Body of pancreas (tissue), 4 donors: ENCODE results near the gene NOVA1. TPM values are rescaled to one million over a fixed set of nuclear protein-coding genes. Genes with fewer than 3 reads are reported as not detected.

Experiments
- ATAC-seq: fragments of 150-250 bp; one replicate; pipeline ENCODE4 v1.9.1; 2016
- DNase-seq, 4 donors: peaks; one replicate each; pipeline ENCODE4 v3.0.0-alpha.2; 2019
- H3K27ac ChIP-seq, 4 donors: fragments of 200-600 bp; sonication (generic); 1 replicate in 3 of 4; 2 replicates in 1 of 4; pipeline versions ENCODE4 v1.5.1 to v1.6.1; 2016 to 2019; ENCODE audit warnings: mild to moderate bottlenecking in 1 of 4, mixed read lengths in 1 of 4, moderate library complexity in 1 of 4
- H3K27me3 ChIP-seq, 2 donors: fragments of 200-600 bp; sonication (generic); one replicate each; pipeline ENCODE4 v1.6.0; 2016; ENCODE audit warnings: mild to moderate bottlenecking in 1 of 2
- H3K36me3 ChIP-seq, 2 donors: fragments of 200-600 bp; sonication (generic); replicated peaks in 1 of 2; 2 replicates each; pipeline ENCODE4 v1.5.1; 2016; ENCODE audit warnings: low read depth in 2 of 2; ENCODE audit not compliant: insufficient read depth in 1 of 2
- H3K4me1 ChIP-seq: fragments of 200-600 bp; sonication (generic); one replicate; pipeline ENCODE4 v1.6.0; 2016
- H3K4me3 ChIP-seq, 2 donors: fragments of 200-600 bp; sonication (generic); 1 replicate in 1 of 2; 2 replicates in 1 of 2; pipeline ENCODE4 v1.5.1; 2016 to 2019
- H3K9me3 ChIP-seq, 3 donors: fragments of 200-600 bp; sonication (generic); 1 replicate in 2 of 3; 2 replicates in 1 of 3; pipeline ENCODE4 v1.5.1; 2016
- CTCF ChIP-seq, 7 experiments: fragments of 450-650 bp in 4 of 7; fragments of 200-600 bp in 3 of 7; sonication (generic) in 3 of 7; IDR thresholded peaks; one replicate each; pipeline ENCODE4 v1.5.1; 2016 to 2019; ENCODE audit warnings: antibody characterized with exemption in 7 of 7
- POLR2A ChIP-seq, 3 donors: fragments of 450-650 bp; IDR thresholded peaks; one replicate each; pipeline ENCODE4 v1.6.1; 2016; ENCODE audit warnings: antibody characterized with exemption in 3 of 3, mild to moderate bottlenecking in 2 of 3
- WGBS, 2 donors: methylation state at CpG; one replicate each; pipeline ENCODE4 v1.1.5; 2017; 5-methylcytosine and 5-hydroxymethylcytosine counted together
- intact Hi-C: fragments of 100-400 bp; cut with DNase I; formaldehyde crosslinking; loops from one replicate; pipeline ENCODE4 v1.15.1; 2023
- total RNA-seq, 2 donors: library from RNA; depleted of rRNA; stranded (reverse); fragments of >200 nt; gene quantifications; one replicate each; pipeline ENCODE4 v1.1.0, GENCODE V29; 2016

NOVA1 gene
- total RNA-seq, 2 donors from 2014 or later: 0.78 to 6.9 TPM

GRCh38 chr14:26478967-26479366 is 118.9 kb downstream of the NOVA1 start:
- ATAC-seq (no peak), DNase-seq (no peak)
- Histone ChIP-seq H3K9me3 (no peaks in the 10 kb centered on the region), H3K27me3 (no peaks in the 10 kb centered on the region), H3K4me1 (no peaks in the 10 kb centered on the region), H3K36me3 (no peaks in the 10 kb centered on the region), H3K27ac (no peak overlapping the region), H3K4me3 (no peak overlapping the region)
- no peak for TF ChIP-seq CTCF (IDR thresholded peaks at IDR 0.05)
- no peak for TF ChIP-seq POLR2A (IDR thresholded peaks at IDR 0.05)
- 88 to 92% methylated on average over 4 of the region's 4 CpGs for WGBS, 2 donors
- intact Hi-C loops: no loop called here

GRCh38 chr14:26466862-26467261 is 131.0 kb downstream of the NOVA1 start:
- 35 to 45% methylated on average over 1 of the region's 1 CpG for WGBS, 2 donors
- H3K36me3 ChIP-seq: no peaks in the 10 kb centered on the region
- H3K9me3 ChIP-seq: no peaks in the 10 kb centered on the region
- no peaks in the 10 kb centered on the region for H3K4me1 ChIP-seq
- no peak overlapping the region for H3K27ac ChIP-seq
- intact Hi-C loops: no loop called here
- DNase-seq: no peak
- H3K27me3 ChIP-seq: no peaks in the 10 kb centered on the region
- no peak overlapping the region for H3K4me3 ChIP-seq
- TF ChIP-seq POLR2A (IDR thresholded peaks at IDR 0.05): no peak
- TF ChIP-seq CTCF (IDR thresholded peaks at IDR 0.05): no peak
- ATAC-seq: no peak

- Histone ChIP-seq H3K4me1 (no peaks in the 10 kb centered on the region), H3K27me3 (no peaks in the 10 kb centered on the region), H3K36me3 (no peaks in the 10 kb centered on the region), H3K9me3 (no peaks in the 10 kb centered on the region), H3K4me3 (no peak overlapping the region), H3K27ac (no peak overlapping the region)
- TF ChIP-seq CTCF (IDR thresholded peaks at IDR 0.05) (no peak), POLR2A (IDR thresholded peaks at IDR 0.05) (no peak)
- ATAC-seq: no peak
- 24 to 28% methylated on average over 2 of the region's 2 CpGs for WGBS, 2 donors
- intact Hi-C loops: no loop called here
- no peak for DNase-seq
These were observed 134.7 kb downstream of the NOVA1 start for GRCh38 chr14:26463136-26463535.

DNA sequence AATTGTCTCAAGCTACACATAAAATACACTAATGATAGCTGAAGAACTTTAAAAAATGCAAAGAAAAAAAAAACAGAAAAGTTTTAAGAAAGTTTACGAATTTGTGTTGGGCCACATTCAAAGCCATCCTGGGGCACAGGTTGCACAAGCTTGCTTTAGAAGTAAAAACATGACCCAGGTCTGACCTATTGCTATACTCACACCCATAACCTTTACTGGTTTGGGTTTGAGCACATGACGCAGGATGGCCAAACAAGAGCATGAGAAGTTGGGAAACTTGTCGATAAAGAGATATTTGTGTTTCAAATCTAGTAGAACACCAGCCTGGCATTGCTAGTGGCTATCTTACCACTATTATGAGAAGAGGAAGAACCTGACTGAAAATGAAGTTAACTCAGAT is 143.7 kb downstream of the NOVA1 start:
- Histone ChIP-seq H3K4me1 (no peaks in the 10 kb centered on the region), H3K9me3 (no peaks in the 10 kb centered on the region), H3K27me3 (no peaks in the 10 kb centered on the region), H3K4me3 (no peak overlapping the region), H3K36me3 (no peaks in the 10 kb centered on the region), H3K27ac (no peak overlapping the region)
- whole genome bisulfite sequencing, 2 donors: 62 to 78% methylated on average over 3 of the region's 3 CpGs
- intact Hi-C loops: no loop called here
- ATAC-seq: no peak
- DNase-seq: no peak
- TF ChIP-seq CTCF (IDR thresholded peaks at IDR 0.05): no peak
- no peak for TF ChIP-seq POLR2A (IDR thresholded peaks at IDR 0.05)

GRCh38 chr14:26448181-26448855 is 149.5 kb downstream of the NOVA1 start:
- Histone ChIP-seq H3K27ac (no peak overlapping the region), H3K27me3 (no peaks in the 10 kb centered on the region), H3K9me3 (no peaks in the 10 kb centered on the region), H3K4me3 (no peak overlapping the region), H3K36me3 (no peaks in the 10 kb centered on the region), H3K4me1 (no peaks in the 10 kb centered on the region)
- intact Hi-C loops: no loop called here
- ATAC-seq (no peak), DNase-seq (no peak)
- WGBS, 2 donors: 48 to 54% methylated on average over 5 of the region's 5 CpGs
- TF ChIP-seq CTCF (IDR thresholded peaks at IDR 0.05): no peak
- TF ChIP-seq POLR2A (IDR thresholded peaks at IDR 0.05): no peak
